ENCODE measurements around the gene LOXHD1. TPM values are rescaled to one million over a fixed set of nuclear protein-coding genes. Genes with fewer than 3 reads are reported as not detected.

The LOXHD1 gene
- total RNA-seq, 1 experiment from 2014 or later = not detected

- DNase-seq (ENCODE audit: low read depth, low spot score) (no peak), ATAC-seq (no peak)
- no peaks in the 10 kb centered on the region for H3K36me3 ChIP-seq (ENCODE audit: control insufficient read depth, insufficient read depth, low read length)
- no peak overlapping the region for H3K27ac ChIP-seq (ENCODE audit: low read length)
- H3K27me3 ChIP-seq (ENCODE audit: control insufficient read depth, insufficient read depth, low read length) = no peaks in the 10 kb centered on the region
- CTCF ChIA-PET = no interaction called here
- no TSS peak for BruUV-seq (replicated peaks)
- H3K4me3 ChIP-seq (ENCODE audit: low read depth in 2 of 2, low read length in 2 of 2) = no peak overlapping the region
- H3K9me3 ChIP-seq (ENCODE audit: control insufficient read depth, insufficient read depth, low read depth, low read length) = no peaks in the 10 kb centered on the region
- intact Hi-C loops (cut with micrococcal nuclease; ENCODE audit: unreplicated experiment) (no loop called here), in situ Hi-C loops (cut with HindIII; ENCODE audit: low pct_unique_long_range_greater_than_20kb, low sequenced_read_pairs) (no loop called here)
- TF ChIP-seq POLR2AphosphoS5 (IDR thresholded peaks at IDR 0.05; ENCODE audit: low read depth, low read length) (no peak), TCF7L2 (IDR thresholded peaks at IDR 0.05; ENCODE audit: low read depth, low read length) (no peak), SIN3A (IDR thresholded peaks at IDR 0.05; ENCODE audit: borderline replicate concordance, insufficient read depth, low read depth, low read length) (no peak)
- TF ChIP-seq, protein P1, sequence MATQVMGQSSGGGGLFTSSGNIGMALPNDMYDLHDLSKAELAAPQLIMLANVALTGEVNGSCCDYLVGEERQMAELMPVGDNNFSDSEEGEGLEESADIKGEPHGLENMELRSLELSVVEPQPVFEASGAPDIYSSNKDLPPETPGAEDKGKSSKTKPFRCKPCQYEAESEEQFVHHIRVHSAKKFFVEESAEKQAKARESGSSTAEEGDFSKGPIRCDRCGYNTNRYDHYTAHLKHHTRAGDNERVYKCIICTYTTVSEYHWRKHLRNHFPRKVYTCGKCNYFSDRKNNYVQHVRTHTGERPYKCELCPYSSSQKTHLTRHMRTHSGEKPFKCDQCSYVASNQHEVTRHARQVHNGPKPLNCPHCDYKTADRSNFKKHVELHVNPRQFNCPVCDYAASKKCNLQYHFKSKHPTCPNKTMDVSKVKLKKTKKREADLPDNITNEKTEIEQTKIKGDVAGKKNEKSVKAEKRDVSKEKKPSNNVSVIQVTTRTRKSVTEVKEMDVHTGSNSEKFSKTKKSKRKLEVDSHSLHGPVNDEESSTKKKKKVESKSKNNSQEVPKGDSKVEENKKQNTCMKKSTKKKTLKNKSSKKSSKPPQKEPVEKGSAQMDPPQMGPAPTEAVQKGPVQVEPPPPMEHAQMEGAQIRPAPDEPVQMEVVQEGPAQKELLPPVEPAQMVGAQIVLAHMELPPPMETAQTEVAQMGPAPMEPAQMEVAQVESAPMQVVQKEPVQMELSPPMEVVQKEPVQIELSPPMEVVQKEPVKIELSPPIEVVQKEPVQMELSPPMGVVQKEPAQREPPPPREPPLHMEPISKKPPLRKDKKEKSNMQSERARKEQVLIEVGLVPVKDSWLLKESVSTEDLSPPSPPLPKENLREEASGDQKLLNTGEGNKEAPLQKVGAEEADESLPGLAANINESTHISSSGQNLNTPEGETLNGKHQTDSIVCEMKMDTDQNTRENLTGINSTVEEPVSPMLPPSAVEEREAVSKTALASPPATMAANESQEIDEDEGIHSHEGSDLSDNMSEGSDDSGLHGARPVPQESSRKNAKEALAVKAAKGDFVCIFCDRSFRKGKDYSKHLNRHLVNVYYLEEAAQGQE (IDR thresholded peaks at IDR 0.05; ENCODE audit: insufficient read depth in 1 of 2, low read depth in 2 of 2, low read length in 1 of 2) = no peak
- TF ChIP-seq, protein P2, sequence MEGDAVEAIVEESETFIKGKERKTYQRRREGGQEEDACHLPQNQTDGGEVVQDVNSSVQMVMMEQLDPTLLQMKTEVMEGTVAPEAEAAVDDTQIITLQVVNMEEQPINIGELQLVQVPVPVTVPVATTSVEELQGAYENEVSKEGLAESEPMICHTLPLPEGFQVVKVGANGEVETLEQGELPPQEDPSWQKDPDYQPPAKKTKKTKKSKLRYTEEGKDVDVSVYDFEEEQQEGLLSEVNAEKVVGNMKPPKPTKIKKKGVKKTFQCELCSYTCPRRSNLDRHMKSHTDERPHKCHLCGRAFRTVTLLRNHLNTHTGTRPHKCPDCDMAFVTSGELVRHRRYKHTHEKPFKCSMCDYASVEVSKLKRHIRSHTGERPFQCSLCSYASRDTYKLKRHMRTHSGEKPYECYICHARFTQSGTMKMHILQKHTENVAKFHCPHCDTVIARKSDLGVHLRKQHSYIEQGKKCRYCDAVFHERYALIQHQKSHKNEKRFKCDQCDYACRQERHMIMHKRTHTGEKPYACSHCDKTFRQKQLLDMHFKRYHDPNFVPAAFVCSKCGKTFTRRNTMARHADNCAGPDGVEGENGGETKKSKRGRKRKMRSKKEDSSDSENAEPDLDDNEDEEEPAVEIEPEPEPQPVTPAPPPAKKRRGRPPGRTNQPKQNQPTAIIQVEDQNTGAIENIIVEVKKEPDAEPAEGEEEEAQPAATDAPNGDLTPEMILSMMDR (IDR thresholded peaks at IDR 0.05) = no peak
- POLR2A ChIA-PET = no interaction called here
- H3K4me1 ChIP-seq (ENCODE audit: control insufficient read depth, insufficient read depth, low read length) = peaks cover 7% of the 10 kb centered on the region; the same call in 1 of the 2 replicates
Measured at GRCh38 chr18:46470714-46471113, 186.3 kb downstream of the LOXHD1 start.

DNA sequence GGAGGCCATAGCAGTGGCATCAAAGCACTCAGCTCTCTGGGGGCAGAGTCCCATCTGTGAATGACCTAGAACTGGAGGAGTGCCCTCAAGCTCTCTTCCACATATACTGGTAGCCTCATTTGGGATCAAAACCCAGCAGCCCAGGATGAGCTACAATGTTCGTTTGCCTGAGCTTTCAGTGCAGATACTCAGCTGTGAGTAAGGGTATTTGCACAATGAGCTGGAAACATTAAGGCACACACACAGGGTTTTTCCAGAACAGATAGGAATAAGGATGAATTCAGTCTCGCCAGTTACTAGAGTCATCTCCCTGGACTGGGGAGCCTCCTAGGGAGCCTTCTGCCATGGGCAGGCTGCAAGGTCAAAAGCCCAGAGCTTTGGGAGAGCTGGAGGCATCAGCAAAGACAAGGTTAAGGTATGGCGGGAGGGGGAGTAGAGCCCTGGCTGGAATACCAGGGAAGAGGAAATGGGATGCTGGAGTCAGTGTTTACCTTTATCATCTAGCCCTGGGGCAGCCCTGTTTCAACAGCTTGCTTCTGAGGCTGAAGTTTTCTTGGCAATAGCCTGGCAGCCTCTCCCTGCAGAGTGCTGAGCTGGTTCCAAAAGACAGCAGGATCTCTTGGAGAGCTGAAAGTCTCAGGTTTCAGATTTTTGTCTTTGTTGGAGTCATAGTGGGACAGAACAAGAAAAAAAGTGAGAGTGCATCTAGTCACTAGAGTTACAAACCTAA is 187.7 kb downstream of the LOXHD1 start:
- Histone ChIP-seq H3K36me3 (ENCODE audit: control insufficient read depth, insufficient read depth, low read length) (no peaks in the 10 kb centered on the region), H3K4me1 (ENCODE audit: control insufficient read depth, insufficient read depth, low read length) (peaks cover 7% of the 10 kb centered on the region; the same call in 1 of the 2 replicates), H3K27ac (ENCODE audit: low read length) (peak overlapping the region; percentile 48; the same call in 1 of the 2 replicates), H3K4me3 (ENCODE audit: low read depth in 2 of 2, low read length in 2 of 2) (no peak overlapping the region), H3K27me3 (ENCODE audit: control insufficient read depth, insufficient read depth, low read length) (no peaks in the 10 kb centered on the region), H3K9me3 (ENCODE audit: control insufficient read depth, insufficient read depth, low read depth, low read length) (no peaks in the 10 kb centered on the region)
- ATAC-seq = peak; percentile 93
- no TSS peak for BruUV-seq (replicated peaks)
- ChIA-PET POLR2A (no interaction called here), CTCF (no interaction called here)
- in situ Hi-C loops (cut with HindIII; ENCODE audit: low pct_unique_long_range_greater_than_20kb, low sequenced_read_pairs) = no loop called here
- intact Hi-C loops (cut with micrococcal nuclease; ENCODE audit: unreplicated experiment) = no loop called here
- TF ChIP-seq, protein P1 (IDR thresholded peaks at IDR 0.05; ENCODE audit: insufficient read depth in 1 of 2, low read depth in 2 of 2, low read length in 1 of 2) = no peak
- TF ChIP-seq TCF7L2 (IDR thresholded peaks at IDR 0.05; ENCODE audit: low read depth, low read length) (no peak), POLR2AphosphoS5 (IDR thresholded peaks at IDR 0.05; ENCODE audit: low read depth, low read length) (no peak), SIN3A (IDR thresholded peaks at IDR 0.05; ENCODE audit: borderline replicate concordance, insufficient read depth, low read depth, low read length) (no peak)
- TF ChIP-seq, protein P2 (IDR thresholded peaks at IDR 0.05) = no peak
- DNase-seq (ENCODE audit: low read depth, low spot score) = no peak

Data from Panc1 (cell line).